GM20000 (cell line): ENCODE measurements around the gene POU2F3.

Experiments used
- DNase-seq: peaks from one replicate; pipeline ENCODE4 v3.0.0; 2012; ENCODE audit warnings: low spot score
- CTCF ChIP-seq: IDR thresholded peaks from 2 replicates; pipeline ENCODE4 v1.5.1; 2012; ENCODE audit warnings: mild to moderate bottlenecking, control low read depth; ENCODE audit errors: extremely low read depth, missing control alignments

Gene POU2F3

GRCh38 chr11:120308081-120308480, 68.1 kb downstream of the POU2F3 start:
- DNase-seq: no peak
- no peak for TF ChIP-seq CTCF

- TF ChIP-seq CTCF: no peak
- no peak for DNase-seq
Measured at GRCh38 chr11:120310870-120311269, 70.9 kb downstream of the POU2F3 start.

GRCh38 chr11:120314861-120315260, 74.9 kb downstream of the POU2F3 start:
- no peak for TF ChIP-seq CTCF
- no peak for DNase-seq

- DNase-seq: no peak
- no peak for TF ChIP-seq CTCF
Measured at GRCh38 chr11:120316880-120317688, 77.1 kb downstream of the POU2F3 start.

- no peak for DNase-seq
- TF ChIP-seq CTCF: no peak
Measured at GRCh38 chr11:120317689-120318480, 77.9 kb downstream of the POU2F3 start.

- no peak for DNase-seq
- TF ChIP-seq CTCF: no peak
Measured at GRCh38 chr11:120318906-120319305, 79.0 kb downstream of the POU2F3 start.
